GM19324 (cell line): ENCODE data around the gene ISLR.

ENCODE experiments used
- ATAC-seq: cut with Tn5 transposase; IDR thresholded peaks from one replicate; pipeline ENCODE4 v1.9.1; 2021; ENCODE audit warnings: mild to moderate bottlenecking, moderate library complexity; ENCODE audit not compliant: unreplicated experiment, low FRiP score

Gene ISLR

DNA sequence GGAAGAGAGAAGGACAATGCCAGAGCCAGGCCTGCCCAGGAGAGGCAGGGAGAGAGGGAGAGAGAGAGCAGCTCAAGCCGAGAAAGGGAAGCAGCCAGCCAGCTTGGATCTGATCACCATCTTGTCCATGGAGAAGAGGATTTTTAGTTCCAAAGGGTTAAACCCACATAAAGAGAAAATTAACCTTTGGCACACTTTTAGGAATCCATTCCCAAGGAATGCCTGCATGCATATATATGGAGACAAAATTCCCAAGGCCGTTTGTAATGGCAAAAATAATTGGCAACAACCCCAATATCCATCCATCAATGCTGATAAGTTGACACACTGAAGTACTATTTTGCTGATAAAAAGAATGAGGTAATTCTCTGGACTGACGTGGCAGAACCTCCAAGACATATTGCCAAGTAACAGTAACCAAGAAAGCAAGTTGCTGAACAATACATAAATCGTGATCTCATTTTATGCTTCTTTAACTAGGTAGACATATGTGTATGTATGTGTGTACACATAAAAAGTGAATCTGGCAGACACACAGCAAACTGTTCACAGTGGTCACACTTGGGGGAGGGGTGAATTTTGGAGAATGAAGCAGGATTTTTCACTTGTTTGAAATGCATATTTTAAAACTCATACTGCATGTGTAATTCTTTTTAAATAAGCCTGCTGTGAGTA, 36.6 kb downstream of the ISLR start:
- ATAC-seq, result no peak

DNA sequence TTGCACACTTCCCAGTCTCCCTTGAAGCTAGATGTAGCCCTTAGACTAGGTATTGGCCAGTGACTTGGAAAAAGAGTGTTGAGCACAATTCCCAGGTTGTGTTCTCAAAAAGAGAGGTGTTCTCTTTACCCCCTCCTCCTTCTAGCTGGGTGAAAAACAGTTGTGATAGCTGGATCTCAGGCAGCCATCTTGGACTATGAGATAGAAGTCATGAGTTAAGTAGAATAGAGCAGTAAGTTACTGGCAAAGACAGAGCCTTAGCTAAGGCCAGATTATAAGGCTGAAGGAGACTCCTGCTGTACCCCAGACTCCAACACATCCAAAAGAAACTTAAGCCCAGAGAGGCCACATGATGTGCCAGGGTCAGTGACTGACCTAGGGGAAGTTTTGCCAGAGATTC, 37.2 kb downstream of the ISLR start:
- no peak for ATAC-seq

DNA sequence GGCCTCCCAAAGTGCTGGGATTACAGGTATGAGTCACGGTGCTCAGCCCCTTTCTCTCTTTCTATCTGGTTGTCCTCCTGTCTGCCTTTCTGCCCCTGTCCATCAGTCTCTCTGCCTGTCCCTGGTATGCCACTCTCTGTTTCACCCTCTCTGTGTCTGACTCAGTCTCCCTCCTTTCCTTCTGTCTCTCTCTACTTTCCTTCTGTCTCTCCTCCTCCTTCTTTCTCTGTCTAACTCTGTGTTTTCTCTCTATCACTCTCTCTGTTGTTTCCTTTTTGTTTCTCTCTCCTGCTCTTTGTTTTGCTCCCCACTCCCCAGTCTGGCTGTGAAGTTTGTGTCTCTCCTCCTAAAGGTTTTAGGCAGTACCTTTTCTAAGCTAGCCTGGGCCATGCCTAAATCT, 38.1 kb downstream of the ISLR start:
- ATAC-seq, result no peak

DNA sequence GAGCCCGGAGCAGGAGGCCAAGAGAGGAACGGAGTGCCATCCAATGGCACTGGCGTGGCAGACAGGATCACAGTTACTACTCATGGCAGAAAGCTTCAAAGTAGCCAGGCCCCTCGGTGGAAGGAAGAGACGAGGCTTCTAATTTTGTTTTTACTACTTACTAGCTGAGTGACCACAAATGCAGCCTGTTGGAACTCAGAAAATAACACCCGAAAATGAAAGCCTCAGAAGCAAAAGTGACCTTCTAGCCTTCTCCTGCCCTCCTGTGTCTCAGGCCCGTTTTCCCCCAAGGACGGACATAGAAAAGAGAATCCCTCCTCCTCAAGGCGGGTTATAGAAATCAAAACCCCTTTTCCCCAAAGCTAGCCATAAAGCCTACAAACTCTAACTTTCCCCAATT, 39.0 kb downstream of the ISLR start:
- ATAC-seq, result no peak

DNA sequence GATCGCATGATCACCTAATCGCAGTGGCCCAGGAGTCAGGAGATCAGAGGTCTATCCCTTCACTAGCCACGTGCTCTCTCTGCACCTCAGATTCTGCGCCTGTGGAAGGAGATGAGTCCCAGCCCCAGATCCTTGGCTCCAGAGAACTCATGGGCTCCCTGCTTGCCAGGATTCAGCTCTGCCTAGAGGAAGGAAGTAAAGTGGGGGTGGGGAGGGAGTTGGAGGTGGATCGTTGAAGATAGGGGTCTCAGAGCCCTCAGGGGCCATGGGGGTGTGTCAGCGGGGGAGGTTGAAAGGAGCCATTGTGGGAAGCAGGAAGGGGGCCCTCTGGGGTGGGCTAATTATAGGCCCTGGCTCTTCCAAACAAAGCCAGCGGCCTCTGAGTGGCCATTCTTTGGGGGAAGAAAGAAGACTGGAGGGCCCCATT, 40.4 kb downstream of the ISLR start:
- no peak for ATAC-seq

DNA sequence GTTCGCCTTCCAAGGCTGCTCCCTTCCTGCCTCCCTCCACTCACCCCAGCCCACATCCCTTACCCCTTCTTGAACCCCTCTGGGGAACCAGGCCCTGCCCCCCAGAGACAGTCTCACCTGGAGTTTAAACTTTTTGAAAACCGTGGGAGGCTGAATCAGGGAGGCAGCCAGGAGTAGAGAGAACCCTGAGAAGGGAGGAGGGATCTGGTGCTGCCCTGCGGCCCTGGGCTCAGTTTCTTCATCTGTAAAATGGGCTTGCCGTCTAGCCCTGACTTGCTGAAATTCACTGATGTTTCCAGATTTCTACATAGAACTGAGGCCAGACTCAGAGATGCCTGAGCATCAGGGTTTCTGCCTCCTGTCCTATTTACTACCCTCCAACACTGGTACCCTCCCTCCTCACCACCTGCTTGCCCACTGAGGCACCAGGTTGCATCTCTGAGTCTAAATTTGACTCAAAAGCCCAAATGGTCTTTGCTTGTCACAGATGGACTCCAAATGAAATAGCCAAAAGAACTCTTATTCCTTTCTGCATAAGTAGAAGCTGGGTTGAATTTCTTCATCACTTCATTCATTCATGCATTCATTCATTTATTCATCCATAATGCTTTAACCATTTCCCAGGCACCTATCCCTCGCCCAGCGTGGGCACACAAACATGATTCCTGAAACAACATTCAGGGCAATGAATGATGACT, 41.0 kb downstream of the ISLR start:
- ATAC-seq, result no peak

DNA sequence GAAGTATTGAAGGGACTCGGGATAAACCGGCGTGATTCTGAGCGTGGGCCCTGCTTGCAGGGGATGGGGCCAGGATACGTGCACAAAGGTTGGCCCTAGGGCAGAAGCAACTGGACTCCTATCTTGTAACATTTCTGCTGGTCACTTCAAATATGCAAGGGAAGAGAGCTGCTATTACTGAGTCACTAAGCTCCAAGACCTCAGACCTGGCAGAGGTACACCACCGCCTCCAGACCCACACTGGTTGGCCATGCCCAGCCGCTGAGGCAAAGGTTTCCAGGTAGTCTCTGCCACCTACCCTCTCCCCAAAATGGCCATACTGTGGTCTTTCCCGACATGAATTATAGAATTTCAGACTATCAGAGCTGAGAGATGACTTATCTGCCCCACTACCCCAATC, 42.4 kb downstream of the ISLR start:
- no peak for ATAC-seq

DNA sequence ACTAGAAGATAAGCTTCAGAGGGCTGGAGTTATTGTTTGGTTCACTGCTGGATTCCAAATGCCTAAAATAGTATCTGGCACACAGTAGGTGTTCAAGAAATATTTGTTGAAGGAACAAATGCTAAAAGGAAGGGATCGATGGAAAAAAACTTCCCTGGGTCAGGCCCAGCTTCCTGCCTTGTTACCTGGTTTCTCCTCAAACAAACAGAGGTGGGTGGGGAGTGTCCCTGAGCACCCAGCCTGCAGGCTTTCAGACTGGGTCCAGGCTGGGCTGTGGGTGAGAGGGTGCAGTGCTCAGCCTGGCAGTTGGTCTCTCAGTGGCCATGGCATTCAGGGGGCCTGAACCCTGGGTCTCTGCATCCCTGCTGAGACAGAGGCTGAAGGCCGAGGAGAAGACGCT, 43.4 kb downstream of the ISLR start:
- no peak for ATAC-seq

DNA sequence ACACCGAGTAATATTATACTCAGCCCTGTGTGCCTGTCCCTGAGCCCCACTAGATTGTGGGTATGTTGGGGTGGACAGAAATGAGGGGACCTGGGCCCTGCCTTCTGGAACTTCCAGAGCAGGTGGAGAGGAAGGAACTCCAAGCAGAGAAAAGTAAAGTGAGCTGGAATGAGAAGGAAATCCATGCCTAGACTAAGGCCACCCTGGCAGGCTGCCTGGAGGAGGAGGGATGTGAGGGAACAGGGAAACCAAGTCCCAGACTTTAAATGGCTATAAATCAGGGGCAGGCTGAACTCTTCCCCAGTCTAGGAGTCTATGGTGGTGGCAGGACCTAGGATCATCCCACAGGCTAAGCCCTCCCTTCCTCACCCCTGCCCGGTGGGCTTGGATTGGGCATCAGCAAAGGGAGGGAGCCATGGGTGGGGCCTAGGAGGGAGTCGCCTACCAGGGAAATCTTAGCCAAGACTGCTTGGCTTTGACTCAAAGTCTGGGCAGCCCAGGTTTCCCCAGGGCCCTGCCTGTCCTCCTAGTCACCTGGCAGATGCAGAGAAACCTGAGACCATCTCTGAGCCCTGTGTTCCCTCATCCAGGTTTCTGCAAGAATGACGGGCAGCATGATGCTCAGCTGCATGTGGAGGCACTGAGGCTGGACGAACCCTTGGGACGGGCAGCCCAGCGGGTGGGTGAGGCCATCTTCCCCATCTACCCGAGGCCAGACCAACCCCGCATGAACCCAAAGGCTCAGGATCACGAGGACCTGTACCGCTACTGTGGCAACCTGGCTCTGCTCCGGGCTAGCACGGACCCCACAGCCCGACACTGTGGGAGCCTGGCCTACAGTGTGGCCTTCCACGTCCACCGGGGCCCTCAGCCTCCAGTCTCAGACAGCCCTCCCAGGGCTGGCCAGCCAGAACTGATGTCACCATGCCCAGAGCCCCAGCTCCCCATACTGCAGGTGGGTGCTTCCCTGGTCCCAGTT, 44.7 kb downstream of the ISLR start:
- ATAC-seq, result no peak

DNA sequence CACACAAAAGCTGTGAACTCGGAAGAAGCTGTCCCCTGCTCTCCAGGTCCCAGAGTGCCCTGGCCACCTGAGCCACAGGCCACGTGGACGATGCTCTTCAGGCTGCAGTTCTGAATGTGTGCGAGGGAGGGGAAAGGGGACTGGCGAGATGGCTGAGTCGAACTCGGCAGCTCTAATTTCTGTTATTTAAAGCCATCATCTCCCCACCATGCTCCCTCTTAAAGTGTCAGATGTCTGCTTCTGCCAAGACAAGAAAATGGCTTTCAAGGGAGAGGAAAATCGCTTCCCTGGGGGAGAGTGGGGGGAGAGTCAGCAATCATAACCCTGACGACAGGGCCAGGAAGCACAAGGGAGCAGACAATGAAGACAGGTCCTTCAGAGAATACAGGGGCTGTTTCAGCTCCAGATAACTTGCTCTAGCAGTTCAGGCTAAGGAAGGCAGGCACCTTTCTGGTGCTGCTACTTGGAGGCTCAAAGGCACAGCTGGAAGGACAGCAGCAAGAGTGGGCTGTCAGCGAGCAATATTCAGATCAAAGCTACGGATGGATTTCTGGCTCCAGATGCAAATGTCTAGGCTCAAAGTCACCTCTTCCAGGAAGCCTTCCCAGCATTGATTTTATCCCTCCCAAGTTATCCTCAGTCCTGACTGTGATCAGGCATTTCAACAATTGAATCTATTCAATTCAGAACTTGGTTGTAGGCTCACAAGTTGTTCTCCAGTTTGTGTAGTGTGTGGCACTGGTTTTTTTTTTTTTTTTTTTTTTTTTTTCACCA, 47.2 kb downstream of the ISLR start:
- no peak for ATAC-seq

DNA sequence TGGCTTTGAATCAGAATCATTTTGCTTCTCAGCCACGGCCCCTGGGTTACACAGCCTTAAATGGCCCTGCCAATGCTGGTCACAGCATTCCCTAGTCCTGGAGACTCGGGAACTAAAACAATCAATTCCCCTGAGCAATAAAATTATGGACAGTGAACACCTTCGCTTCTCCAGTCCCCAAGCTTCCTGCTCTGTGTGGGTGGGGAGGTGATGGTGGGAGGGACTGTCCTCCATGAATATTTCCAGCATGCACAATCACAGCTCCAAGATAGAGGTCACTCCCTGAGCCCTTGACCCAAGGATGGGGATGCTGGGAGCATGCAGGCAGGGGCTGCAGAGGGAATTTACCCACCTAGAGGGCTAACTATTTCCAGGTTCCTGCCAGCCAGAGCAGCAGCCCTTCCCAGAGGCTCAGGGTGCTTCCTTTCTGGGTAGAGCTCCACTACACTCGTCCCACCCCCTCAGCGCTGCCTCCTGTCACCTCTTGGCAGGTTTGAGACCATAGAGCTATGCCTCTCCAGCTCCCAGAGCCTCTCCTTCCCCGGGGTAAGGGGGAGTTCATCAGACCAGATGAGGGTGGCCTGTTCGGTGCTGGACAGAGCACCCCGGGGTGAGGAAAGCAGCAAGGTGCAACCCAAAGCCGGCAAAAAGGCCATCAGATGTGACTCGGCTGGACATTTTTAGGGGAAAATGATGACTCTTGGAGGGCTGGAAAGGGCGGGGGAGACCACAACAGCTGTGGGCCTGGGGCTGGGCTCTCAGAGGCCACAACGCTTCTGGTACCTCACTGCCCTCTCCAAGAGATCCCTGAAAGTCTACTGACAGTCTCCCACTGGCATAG, 48.1 kb downstream of the ISLR start:
- no peak for ATAC-seq

DNA sequence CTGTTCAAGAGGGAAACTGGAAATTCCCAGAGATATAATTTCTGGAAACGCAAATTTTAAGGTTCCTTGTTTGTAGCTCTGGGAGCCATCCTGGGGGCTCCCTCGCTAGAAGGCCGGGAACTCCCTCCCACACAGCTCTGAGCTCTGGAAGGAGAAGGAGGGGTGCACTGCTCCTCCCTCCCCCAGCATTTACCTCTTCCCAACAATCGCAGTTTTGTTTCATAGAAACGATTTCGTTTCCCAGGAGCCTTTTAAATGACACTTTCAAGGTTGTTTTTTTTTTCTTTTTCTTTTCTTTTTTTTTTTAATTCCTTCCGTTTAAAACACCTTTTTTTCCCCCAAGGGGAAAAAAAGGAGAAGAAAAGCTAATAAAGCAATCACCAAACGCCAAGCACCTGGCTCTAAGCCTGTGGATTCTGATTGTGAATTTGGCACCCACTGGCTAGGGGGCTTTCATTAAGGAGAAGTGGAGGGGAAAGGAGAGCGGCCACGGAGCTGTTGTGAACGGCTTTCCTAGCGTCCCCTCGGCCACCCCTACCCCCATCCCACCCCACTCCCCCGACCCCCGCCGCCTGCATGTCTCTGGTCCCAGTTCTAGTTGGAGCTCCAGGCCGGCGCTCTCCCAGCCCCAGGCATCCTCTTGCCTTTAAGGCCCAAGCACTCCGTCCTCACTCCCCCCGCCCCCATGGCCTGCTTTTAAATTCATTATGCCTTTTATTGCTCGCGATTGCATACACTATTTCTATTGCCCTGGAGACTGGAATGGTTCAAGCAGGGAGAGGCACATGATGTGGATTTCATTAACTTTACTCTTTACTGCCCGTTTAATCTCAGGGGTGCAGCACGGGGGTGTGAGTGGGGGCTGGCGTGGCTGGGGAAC, 49.0 kb downstream of the ISLR start:
- no peak for ATAC-seq

DNA sequence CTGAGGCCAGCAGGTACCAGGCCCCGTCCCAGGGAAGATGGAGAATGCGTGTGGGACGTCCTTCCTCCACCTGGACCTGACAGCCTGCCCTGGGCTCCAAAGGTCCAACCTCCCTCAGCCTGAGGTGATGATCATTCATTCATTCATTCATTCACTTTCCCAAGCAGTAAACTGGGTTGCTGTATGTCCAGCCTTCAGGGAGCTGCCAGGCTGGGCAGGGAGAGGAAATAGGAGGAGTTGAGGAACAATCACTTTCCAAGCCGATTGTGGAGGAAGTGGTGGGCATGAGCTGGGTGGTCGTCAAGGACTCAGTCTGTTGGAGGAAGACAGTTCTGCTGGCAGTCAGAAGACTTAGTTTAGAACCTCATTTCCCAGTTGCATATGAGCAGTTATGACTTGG, 52.4 kb downstream of the ISLR start:
- ATAC-seq, result no peak
